Loucy (cell line): ENCODE data around the gene BTBD16.

Experiments used
- H2AFZ ChIP-seq: fragments of 200-600 bp; sonication (generic); 2 replicates; pipeline ENCODE4 v1.6.0; 2016; ENCODE audit warnings: antibody characterized with exemption, mild to moderate bottlenecking, low read length, moderate library complexity
- H3F3A ChIP-seq: fragments of 200-600 bp; 2 replicates; pipeline ENCODE4 v1.6.0; 2016; ENCODE audit warnings: antibody characterized with exemption, low read depth, mild to moderate bottlenecking
- H3K27me3 ChIP-seq: fragments of 200-600 bp; sonication (generic); 2 replicates; pipeline ENCODE4 v1.6.1; 2014; ENCODE audit warnings: low read length, mild to moderate bottlenecking; ENCODE audit not compliant: insufficient read depth, poor library complexity, severe bottlenecking
- H3K36me3 ChIP-seq: fragments of 200-600 bp; sonication (generic); 2 replicates; pipeline ENCODE4 v1.6.1; 2016; ENCODE audit warnings: low read length; ENCODE audit not compliant: insufficient read depth
- H3K4me1 ChIP-seq: fragments of 200-600 bp; sonication (generic); 2 replicates; pipeline ENCODE4 v1.5.1; 2014; ENCODE audit warnings: low read length, mild to moderate bottlenecking; ENCODE audit not compliant: insufficient read depth, poor library complexity, severe bottlenecking
- H3K4me2 ChIP-seq: fragments of 200-600 bp; sonication (generic); 2 replicates; pipeline ENCODE4 v1.6.0; 2014; ENCODE audit warnings: antibody characterized with exemption, low read length, low read depth, mild to moderate bottlenecking; ENCODE audit not compliant: poor library complexity, severe bottlenecking
- H3K4me3 ChIP-seq: fragments of 200-600 bp; sonication (generic); 2 replicates; pipeline ENCODE4 v1.5.1; 2014; ENCODE audit warnings: low read length, mild to moderate bottlenecking, mixed read lengths; ENCODE audit not compliant: poor library complexity, severe bottlenecking
- H3K79me2 ChIP-seq: fragments of 200-600 bp; sonication (generic); 2 replicates; pipeline ENCODE4 v1.6.1; 2014; ENCODE audit warnings: low read length; ENCODE audit not compliant: insufficient read depth
- H3K9ac ChIP-seq: fragments of 200-600 bp; sonication (generic); 2 replicates; pipeline ENCODE4 v1.6.0; 2014; ENCODE audit warnings: mild to moderate bottlenecking, low read depth, low read length, moderate library complexity; ENCODE audit not compliant: poor library complexity, severe bottlenecking
- H3K9me2 ChIP-seq: fragments of 200-600 bp; sonication (generic); replicated peaks from 2 replicates; pipeline ENCODE4 v1.6.1; 2016; ENCODE audit warnings: low read depth, low read length, mixed read lengths
- H3K9me3 ChIP-seq: fragments of 200-600 bp; sonication (generic); 2 replicates; pipeline ENCODE4 v1.6.1; 2014; ENCODE audit warnings: mild to moderate bottlenecking, antibody characterized with exemption, low read length, low read depth; ENCODE audit not compliant: insufficient read depth
- H4K20me1 ChIP-seq: fragments of 200-600 bp; sonication (generic); 2 replicates; pipeline ENCODE4 v1.6.0; 2014; ENCODE audit warnings: antibody characterized with exemption, low read length, mild to moderate bottlenecking; ENCODE audit not compliant: insufficient read depth, poor library complexity, severe bottlenecking
- CTCF ChIP-seq: fragments of 200-600 bp; sonication (generic); conservative IDR thresholded peaks from 2 replicates; pipeline ENCODE4 v1.5.1; 2014; ENCODE audit warnings: mild to moderate bottlenecking, antibody characterized with exemption, low read length
- EZH2phosphoT487 ChIP-seq: fragments of 200-600 bp; IDR thresholded peaks from 2 replicates; pipeline ENCODE4 v1.6.1; 2018; ENCODE audit warnings: antibody characterized with exemption, mild to moderate bottlenecking, moderate library complexity, borderline replicate concordance

Gene BTBD16

DNA sequence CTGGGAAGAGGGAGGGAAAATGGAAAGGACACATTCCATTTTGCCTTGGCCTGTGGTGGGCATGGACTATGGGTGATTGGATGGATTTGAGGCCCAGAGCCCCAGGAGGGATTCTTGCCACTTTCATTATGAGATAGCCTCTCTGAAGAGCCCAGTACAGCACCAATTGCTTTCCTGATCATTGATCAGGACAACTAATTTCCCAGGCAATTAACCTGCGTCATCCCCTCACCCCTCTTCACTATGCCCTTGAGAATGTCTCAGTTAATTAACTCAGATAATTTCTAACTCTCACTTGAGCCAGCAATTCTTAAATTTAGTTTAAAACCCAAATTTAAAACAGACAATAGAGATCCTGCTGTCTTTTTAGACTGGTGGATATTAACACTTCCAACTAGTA, 90.0 kb downstream of the BTBD16 start:
- Histone ChIP-seq H3F3A (no peaks in the 10 kb centered on the region), H3K4me1 (no peaks in the 10 kb centered on the region)

DNA sequence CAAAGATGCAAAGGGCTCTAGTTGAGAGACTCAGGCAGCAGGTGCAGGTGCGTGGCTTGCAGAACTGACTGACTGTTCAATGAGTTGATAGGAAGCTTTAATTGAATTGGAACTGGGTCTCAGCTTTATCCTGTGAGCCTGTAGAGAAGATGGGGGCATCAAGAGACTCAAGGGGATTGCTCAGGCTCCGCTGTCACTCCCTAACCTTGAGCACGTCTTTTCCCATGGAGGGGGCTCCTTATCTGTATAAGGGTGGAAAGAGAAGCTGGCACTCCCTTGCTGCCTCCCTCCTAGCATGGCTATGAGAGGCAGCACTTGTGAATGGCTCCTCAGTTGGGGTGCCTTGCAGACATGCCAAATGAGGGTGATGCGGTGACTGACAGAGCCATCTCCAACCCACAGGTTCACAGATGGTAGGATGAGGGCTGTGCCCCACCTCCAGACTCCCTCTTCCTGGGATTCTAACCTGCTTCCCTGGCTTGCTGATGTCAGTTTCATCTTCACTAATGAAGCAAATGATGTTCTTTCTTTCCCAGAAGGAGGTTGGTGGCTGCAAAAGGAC, 91.0 kb downstream of the BTBD16 start:
- TF ChIP-seq CTCF (no peak), EZH2phosphoT487 (no peak)
- Histone ChIP-seq H3K79me2 (no peaks in the 10 kb centered on the region), H3F3A (no peaks in the 10 kb centered on the region), H3K27me3 (no peaks in the 10 kb centered on the region), H4K20me1 (no peaks in the 10 kb centered on the region), H3K4me1 (no peaks in the 10 kb centered on the region), H3K4me3 (no peak overlapping the region), H2AFZ (no peak overlapping the region), H3K36me3 (no peaks in the 10 kb centered on the region), H3K9me2 (no peaks in the 10 kb centered on the region), H3K9me3 (0 out of 2 replicates have a peak, but pooled peaks cover 5% of the 10 kb centered on the region), H3K9ac (no peak overlapping the region), H3K4me2 (no peak overlapping the region)

More for the DNA sequence above, 90.0 kb downstream of the BTBD16 start:
- H2AFZ ChIP-seq, result no peak overlapping the region
- no peaks in the 10 kb centered on the region for H3K27me3 ChIP-seq
- H3K4me3 ChIP-seq, result no peak overlapping the region
- no peak for TF ChIP-seq EZH2phosphoT487
- no peak for TF ChIP-seq CTCF
- no peaks in the 10 kb centered on the region for H3K36me3 ChIP-seq
- H3K79me2 ChIP-seq, result no peaks in the 10 kb centered on the region
- H3K9me3 ChIP-seq, result 0 out of 2 replicates have a peak, but pooled peaks cover 5% of the 10 kb centered on the region
- no peaks in the 10 kb centered on the region for H3K9me2 ChIP-seq
- no peak overlapping the region for H3K4me2 ChIP-seq
- H4K20me1 ChIP-seq, result no peaks in the 10 kb centered on the region
- H3K9ac ChIP-seq, result no peak overlapping the region

DNA sequence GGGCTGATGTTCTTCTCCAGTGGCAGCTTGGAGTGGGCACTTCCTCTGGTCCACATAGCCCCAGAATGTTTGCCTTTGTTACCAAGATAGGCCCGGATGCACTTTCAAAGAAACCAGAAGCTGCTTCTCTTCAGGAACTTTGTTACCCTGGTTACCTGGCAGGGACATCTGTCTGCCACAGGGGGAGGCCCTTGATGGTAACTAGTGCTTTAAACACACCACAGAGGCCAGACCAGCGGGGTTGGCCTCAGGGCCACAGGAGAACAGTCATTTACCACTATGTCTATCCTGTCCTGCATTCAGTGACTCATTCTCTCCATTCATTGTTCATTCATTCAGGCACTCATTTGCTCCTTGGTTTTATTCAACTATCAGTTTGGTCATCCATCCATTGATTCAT, 91.5 kb downstream of the BTBD16 start:
- Histone ChIP-seq H3K9me3 (0 out of 2 replicates have a peak, but pooled peaks cover 5% of the 10 kb centered on the region), H2AFZ (no peak overlapping the region), H3K4me2 (no peak overlapping the region), H3F3A (no peaks in the 10 kb centered on the region), H4K20me1 (no peaks in the 10 kb centered on the region), H3K9me2 (no peaks in the 10 kb centered on the region), H3K9ac (no peak overlapping the region), H3K27me3 (no peaks in the 10 kb centered on the region), H3K4me3 (no peak overlapping the region), H3K79me2 (no peaks in the 10 kb centered on the region), H3K4me1 (no peaks in the 10 kb centered on the region), H3K36me3 (no peaks in the 10 kb centered on the region)
- TF ChIP-seq CTCF (no peak), EZH2phosphoT487 (no peak)
